Spleen (tissue), 11 donors: ENCODE results near the gene ZNF771. TPM values are rescaled to one million over a fixed set of nuclear protein-coding genes. Genes with fewer than 3 reads are reported as not detected.

Experiments
- DNase-seq: peaks from one replicate; pipeline ENCODE4 v3.0.0-alpha.2; 2020
- H3K27ac ChIP-seq, 8 donors: fragments of 200-600 bp; sonication (generic) in 7 of 8; 1 replicate in 4 of 8; 2 replicates in 4 of 8; pipeline versions ENCODE4 v1.5.0 to v1.8.0; 2016 to 2021; ENCODE audit warnings: inconsistent platforms in 4 of 8, mild to moderate bottlenecking in 4 of 8, moderate library complexity in 1 of 8
- H3K27me3 ChIP-seq, 7 donors: fragments of 200-600 bp; sonication (generic) in 6 of 7; replicated peaks in 1 of 7; 1 replicate in 4 of 7; 2 replicates in 3 of 7; pipeline versions ENCODE4 v1.5.0 to v1.8.0; 2016 to 2021; ENCODE audit warnings: inconsistent platforms in 3 of 7, mild to moderate bottlenecking in 1 of 7
- H3K36me3 ChIP-seq, 6 donors: fragments of 200-600 bp; sonication (generic) in 5 of 6; 1 replicate in 4 of 6; 2 replicates in 2 of 6; pipeline versions ENCODE4 v1.5.0 to v1.8.0; 2016 to 2021; ENCODE audit warnings: inconsistent platforms in 2 of 6
- H3K4me1 ChIP-seq, 6 donors: fragments of 200-600 bp; sonication (generic) in 5 of 6; 1 replicate in 3 of 6; 2 replicates in 3 of 6; pipeline versions ENCODE4 v1.5.0 to v1.8.0; 2016 to 2021; ENCODE audit warnings: inconsistent platforms in 3 of 6
- H3K4me3 ChIP-seq, 8 donors: fragments of 200-600 bp; sonication (generic) in 7 of 8; 1 replicate in 4 of 8; 2 replicates in 4 of 8; pipeline versions ENCODE4 v1.5.0 to v1.8.0; 2016 to 2021; ENCODE audit warnings: inconsistent platforms in 4 of 8, mild to moderate bottlenecking in 4 of 8, moderate library complexity in 2 of 8
- H3K9me3 ChIP-seq, 8 donors: fragments of 200-600 bp; sonication (generic) in 7 of 8; 1 replicate in 4 of 8; 2 replicates in 4 of 8; pipeline versions ENCODE4 v1.5.0 to v1.8.0; 2016 to 2021; ENCODE audit warnings: inconsistent platforms in 4 of 8
- CTCF ChIP-seq, 11 experiments: fragments of 200-600 bp in 7 of 11; fragments of 450-650 bp in 4 of 11; sonication (generic) in 4 of 11; IDR thresholded peaks in 8 of 11; conservative IDR thresholded peaks in 3 of 11; 1 replicate in 7 of 11; 2 replicates in 4 of 11; pipeline versions ENCODE4 v1.4.0 to v1.8.0; 2016 to 2021; ENCODE audit warnings: antibody characterized with exemption in 11 of 11, inconsistent platforms in 4 of 11, mild to moderate bottlenecking in 1 of 11
- POLR2A ChIP-seq, 3 donors: fragments of 450-650 bp; IDR thresholded peaks; one replicate each; pipeline ENCODE4 v1.5.1; 2017; ENCODE audit warnings: antibody characterized with exemption in 3 of 3, mild to moderate bottlenecking in 1 of 3
- POLR2AphosphoS5 ChIP-seq, 3 donors: sonication (generic); formaldehyde crosslinking; IDR thresholded peaks; one replicate each; pipeline ENCODE4 v1.5.1; 2017; ENCODE audit warnings: antibody characterized with exemption in 3 of 3
- WGBS, 5 donors: extraction: QIAGEN DNeasy Blood & Tissue Kit in 3 of 5; methylation state at CpG; one replicate each; pipeline versions ENCODE4 v1.1.5 to v1.1.7; 2013 to 2018; 5-methylcytosine and 5-hydroxymethylcytosine counted together
- intact Hi-C: fragments of 100-400 bp; cut with DNase I; formaldehyde crosslinking; loops from one replicate; pipeline ENCODE4 v1.15.0; 2023; ENCODE audit warnings: low total_unique reads
- polyA plus RNA-seq, 3 donors: library from polyadenylated mRNA; stranded (reverse); fragments of 200-250 nt; gene quantifications; one replicate each; pipeline ENCODE4 v1.2.1, GENCODE V29; 2013
- total RNA-seq, 7 donors: library from RNA; depleted of rRNA in 3 of 7; stranded (reverse); fragments of >200 nt in 3 of 7; fragmentation: NEBNext Ultra II Directional in 4 of 7; extraction: Animal tissue kit (Norgen Biotek cat#: 25700) in 4 of 7; gene quantifications; one replicate each; pipeline versions ENCODE4 v1.1.0 to v1.2.1, GENCODE V29; 2016 to 2021
- donor health status: healthy with polysubstance abuse.
- donor health status: DM: no; HTN: no; CAD: no; lungs with moderate emphysema.
- donor health status: DM: no; HTN: no; CAD: no.
- donor health status: Bipolar disorder and iron deficiency.
- donor health status: healthy.
- donor health status: DM: no; HTN: no; CAD: no.
- donor health status: DM: yes; HTN: yes; CAD: no.

Gene ZNF771
- total and polyA plus RNA-seq, 10 donors, result 2.2 to 10.2 (median 3.1) TPM

GRCh38 chr16:30371248-30371816, 36.1 kb upstream of the ZNF771 start:
- peak overlapping the region; percentile 82 to 96 (median 94) for H3K27ac ChIP-seq
- no peaks in the 10 kb centered on the region for H3K27me3 ChIP-seq
- WGBS, 5 donors, result 21 to 31% (median 22%) methylated on average over 8 to 11 of the region's 11 CpGs
- TF ChIP-seq POLR2AphosphoS5 (IDR thresholded peaks at IDR 0.05) (peak in 1 of 3 donors; percentile 82), POLR2A (IDR thresholded peaks at IDR 0.05) (peak in 1 of 3 donors; percentile 12), CTCF (IDR thresholded peaks at IDR 0.05 in 8 of 11, conservative IDR thresholded peaks at IDR 0.05 in 3 of 11) (peak in 1 of 11 experiments; percentile 13)
- intact Hi-C loops, result no loop called here
- peaks cover 15 to 50% (median 39%) of the 10 kb centered on the region in 6 donors for H3K4me1 ChIP-seq
- no peaks in the 10 kb centered on the region for H3K9me3 ChIP-seq
- peaks cover 0 to 12% (median 0%) of the 10 kb centered on the region in 6 donors for H3K36me3 ChIP-seq
- DNase-seq, result no peak
- peak overlapping the region; percentile 23 to 83 (median 40) for H3K4me3 ChIP-seq

- peaks cover 18 to 50% (median 37%) of the 10 kb centered on the region in 6 donors for H3K4me1 ChIP-seq
- intact Hi-C loops, result no loop called here
- TF ChIP-seq CTCF (IDR thresholded peaks at IDR 0.05 in 8 of 11, conservative IDR thresholded peaks at IDR 0.05 in 3 of 11), result no peak
- no peak for TF ChIP-seq POLR2AphosphoS5 (IDR thresholded peaks at IDR 0.05)
- no peak for TF ChIP-seq POLR2A (IDR thresholded peaks at IDR 0.05)
- H3K27me3 ChIP-seq, result no peaks in the 10 kb centered on the region
- H3K36me3 ChIP-seq, result peaks cover 0 to 3% (median 0%) of the 10 kb centered on the region in 6 donors
- H3K9me3 ChIP-seq, result no peaks in the 10 kb centered on the region
- H3K4me3 ChIP-seq, result no peak overlapping the region
- peak overlapping the region in 3 of 8 donors; percentile 95 to 96 (median 95) for H3K27ac ChIP-seq
- WGBS, 5 donors, result 69 to 84% (median 79%) methylated on average over 6 of the region's 6 CpGs
- DNase-seq, result no peak
These were observed 35.2 kb upstream of the ZNF771 start for GRCh38 chr16:30372038-30372712.

GRCh38 chr16:30372725-30373124, 34.7 kb upstream of the ZNF771 start:
- WGBS, 5 donors, result 93 to 97% (median 95%) methylated on average over 5 of the region's 5 CpGs
- Histone ChIP-seq H3K27ac (no peak overlapping the region), H3K4me1 (peaks cover 14 to 50% (median 36%) of the 10 kb centered on the region in 6 donors), H3K9me3 (no peaks in the 10 kb centered on the region), H3K4me3 (no peak overlapping the region), H3K36me3 (no peaks in the 10 kb centered on the region), H3K27me3 (no peaks in the 10 kb centered on the region)
- no peak for DNase-seq
- TF ChIP-seq POLR2AphosphoS5 (IDR thresholded peaks at IDR 0.05), result no peak
- TF ChIP-seq POLR2A (IDR thresholded peaks at IDR 0.05), result no peak
- no peak for TF ChIP-seq CTCF (IDR thresholded peaks at IDR 0.05 in 8 of 11, conservative IDR thresholded peaks at IDR 0.05 in 3 of 11)
- intact Hi-C loops, result no loop called here

GRCh38 chr16:30374538-30374937, 32.9 kb upstream of the ZNF771 start, which contains the start of gene MYL11:
Gene MYL11, plus strand, starts transcription at chr16:30374802. Its CDS starts 56 bp downstream, at chr16:30374858.
- DNase-seq, result no peak
- H3K4me1 ChIP-seq, result peaks cover 11 to 48% (median 29%) of the 10 kb centered on the region in 6 donors
- TF ChIP-seq CTCF (IDR thresholded peaks at IDR 0.05 in 8 of 11, conservative IDR thresholded peaks at IDR 0.05 in 3 of 11), result no peak
- H3K27me3 ChIP-seq, result no peaks in the 10 kb centered on the region
- H3K4me3 ChIP-seq, result no peak within 1 kb of the TSS
- H3K27ac ChIP-seq, result peak within 1 kb of the TSS in 1 of 8 donors; percentile 100
- WGBS, 5 donors, result 84 to 92% (median 91%) methylated on average over 5 to 6 of the region's 6 CpGs
- no peaks in the 10 kb centered on the region for H3K9me3 ChIP-seq
- intact Hi-C loops, result no loop called here
- no peaks in the 10 kb centered on the region for H3K36me3 ChIP-seq
